Caco-2 (cell line): Measurements from ENCODE around the gene ARHGAP36. TPM values are rescaled to one million over a fixed set of nuclear protein-coding genes. Genes with fewer than 3 reads are reported as not detected.

ENCODE experiments used
- BruUV-seq: library from RNA; stranded (reverse); fragments of 400-500 nt; replicated peaks from 2 replicates; lab custom pipeline; 2021; lab: Mats Ljungman, UMichigan
- CTCF ChIA-PET: fragments of 300-600 bp; sonication (Branson Sonifier 250); formaldehyde crosslinking; loops from one replicate; lab custom pipeline; 2022; ENCODE audit warnings: antibody characterized with exemption; lab: Charles Lee
- POLR2A ChIA-PET: fragments of 300-600 bp; sonication (Branson Sonifier 250); formaldehyde crosslinking; loops from one replicate; lab custom pipeline; 2022; ENCODE audit warnings: antibody characterized with exemption; lab: Charles Lee
- DNase-seq, 2 experiments: peaks; one replicate each; pipeline versions ENCODE4 v3.0.0 to v3.0.0-alpha.2; 2020 to 2022
- H3K27me3 ChIP-seq: replicated peaks from 2 replicates; pipeline ENCODE4 v1.6.0; 2011; ENCODE audit warnings: low read length; ENCODE audit not compliant: control insufficient read depth, insufficient read depth
- H3K36me3 ChIP-seq: 2 replicates; pipeline ENCODE4 v1.5.1; 2011; ENCODE audit warnings: low read length; ENCODE audit not compliant: control insufficient read depth, insufficient read depth
- H3K4me1 ChIP-seq: fragments of 250-450 bp; sonication (Bioruptor Pico); 2 replicates; pipeline ENCODE4 v1.5.1; 2020; ENCODE audit warnings: mild to moderate bottlenecking
- H3K4me3 ChIP-seq: 2 replicates; pipeline ENCODE4 v1.5.1; 2011; ENCODE audit warnings: low read depth, mild to moderate bottlenecking, control low read depth, low read length
- H3K9me3 ChIP-seq: fragments of 250-450 bp; sonication (Bioruptor Pico); 2 replicates; pipeline ENCODE4 v1.5.1; 2020; ENCODE audit warnings: mild to moderate bottlenecking, moderate library complexity
- H3K27ac Mint-ChIP-seq: one replicate; pipeline ENCODE4 v1.8.0; 2022; ENCODE audit warnings: mixed read lengths; ENCODE audit not compliant: unreplicated experiment
- H3K27me3 Mint-ChIP-seq: one replicate; pipeline ENCODE4 v1.8.0; 2022; ENCODE audit warnings: mixed read lengths; ENCODE audit not compliant: insufficient read depth, unreplicated experiment
- H3K36me3 Mint-ChIP-seq: one replicate; pipeline ENCODE4 v1.8.0; 2022; ENCODE audit warnings: mild to moderate bottlenecking, mixed read lengths; ENCODE audit not compliant: insufficient read depth, unreplicated experiment
- H3K4me1 Mint-ChIP-seq: one replicate; pipeline ENCODE4 v1.8.0; 2022; ENCODE audit warnings: low read depth, mixed read lengths; ENCODE audit not compliant: unreplicated experiment
- H3K4me3 Mint-ChIP-seq: one replicate; pipeline ENCODE4 v1.8.0; 2022; ENCODE audit warnings: mild to moderate bottlenecking, moderate library complexity, mixed read lengths; ENCODE audit not compliant: unreplicated experiment
- H3K9me3 Mint-ChIP-seq: one replicate; pipeline ENCODE4 v1.8.0; 2022; ENCODE audit warnings: mixed read lengths; ENCODE audit not compliant: unreplicated experiment
- CTCF ChIP-seq, 2 experiments: fragments of 200-600 bp in 1 of 2; IDR thresholded peaks; 1 replicate in 1 of 2; 2 replicates in 1 of 2; pipeline versions ENCODE4 v1.5.1 to v1.8.0; 2011 to 2022; ENCODE audit warnings: antibody characterized with exemption in 1 of 2, control low read depth in 1 of 2, inconsistent platforms in 1 of 2, low read depth in 1 of 2, low read length in 1 of 2, mild to moderate bottlenecking in 1 of 2, moderate library complexity in 1 of 2; ENCODE audit not compliant: insufficient read depth in 1 of 2, severe bottlenecking in 1 of 2, unreplicated experiment in 1 of 2
- intact Hi-C: fragments of 100-400 bp; cut with micrococcal nuclease; formaldehyde crosslinking; loops from one replicate; pipeline ENCODE4 v1.10.0; 2022; ENCODE audit not compliant: unreplicated experiment
- total RNA-seq: library from RNA; stranded (reverse); gene quantifications from 2 replicates; pipeline ENCODE4 v1.2.3, GENCODE V29; 2022

The ARHGAP36 gene
- total RNA-seq, 1 experiment from 2014 or later: not detected

GRCh38 chrX:131139072-131139471 lies 80.9 kb downstream of the ARHGAP36 start:
- Mint-ChIP-seq H3K4me3 (no peak overlapping the region), H3K4me1 (no peaks in the 10 kb centered on the region), H3K27me3 (peaks cover 4% of the 10 kb centered on the region), H3K36me3 (no peaks in the 10 kb centered on the region), H3K9me3 (no peaks in the 10 kb centered on the region), H3K27ac (no peak overlapping the region)
- no TSS peak for BruUV-seq
- H3K4me3 ChIP-seq: no peak overlapping the region
- no peak for TF ChIP-seq CTCF (IDR thresholded peaks at IDR 0.05; ENCODE audit: insufficient read depth in 1 of 2, low read depth in 1 of 2, low read length in 1 of 2, severe bottlenecking in 1 of 2, unreplicated experiment in 1 of 2)
- H3K36me3 ChIP-seq: no peaks in the 10 kb centered on the region
- H3K27me3 ChIP-seq: no peaks in the 10 kb centered on the region
- intact Hi-C loops: no loop called here
- ChIA-PET CTCF (no interaction called here), POLR2A (no interaction called here)
- DNase-seq: no peak
- H3K4me1 ChIP-seq: no peaks in the 10 kb centered on the region
- no peaks in the 10 kb centered on the region for H3K9me3 ChIP-seq

Other genes starting within 250 kb of the ARHGAP36 start
- 7.0 and 11.4 TPM in 2 replicates for gene ENOX2, start 155.1 kb upstream of the ARHGAP36 start, total RNA-seq
- 1.00 and 1.4 TPM in 2 replicates for gene IGSF1, start 231.0 kb downstream of the ARHGAP36 start, total RNA-seq